ENCODE results near the gene FYN. TPM values are rescaled to one million over a fixed set of nuclear protein-coding genes. Genes with fewer than 3 reads are reported as not detected.

Gene FYN
- polyA plus RNA-seq, 3 donors from 2014 or later = 358 to 488 (median 414) TPM

- Mint-ChIP-seq H3K9me3 (no peaks in the 10 kb centered on the region), H3K36me3 (peaks cover 0 to 3% (median 0%) of the 10 kb centered on the region in 3 donors), H3K27ac (peak overlapping the region; percentile 60 to 84 (median 70)), H3K4me3 (peak overlapping the region; percentile 29 to 49 (median 36)), H3K27me3 (ENCODE audit: low read depth in 3 of 3) (peaks cover 0 to 10% (median 9%) of the 10 kb centered on the region in 3 donors), H3K4me1 (peaks cover 0 to 95% of the 10 kb centered on the region in 2 donors)
- no peak for DNase-seq
Measured at GRCh38 chr6:111857674-111858337, 15.4 kb downstream of the FYN start.

GRCh38 chr6:111855753-111856152 is 17.5 kb downstream of the FYN start:
- DNase-seq = no peak
- H3K9me3 Mint-ChIP-seq = no peaks in the 10 kb centered on the region
- H3K27ac Mint-ChIP-seq = peak overlapping the region in 5 of 6 donors; percentile 5 to 73 (median 58)
- peaks cover 0 to 3% (median 0%) of the 10 kb centered on the region in 3 donors for H3K36me3 Mint-ChIP-seq
- H3K4me1 Mint-ChIP-seq = peaks cover 0 to 94% of the 10 kb centered on the region in 2 donors
- peaks cover 0 to 14% (median 8%) of the 10 kb centered on the region in 3 donors for H3K27me3 Mint-ChIP-seq (ENCODE audit: low read depth in 3 of 3)
- peak overlapping the region in 2 of 5 donors; percentile 1 to 5 for H3K4me3 Mint-ChIP-seq

- Mint-ChIP-seq H3K9me3 (no peaks in the 10 kb centered on the region), H3K36me3 (peaks cover 0 to 3% (median 0%) of the 10 kb centered on the region in 3 donors), H3K4me3 (no peak overlapping the region), H3K27me3 (ENCODE audit: low read depth in 3 of 3) (peaks cover 0 to 16% (median 9%) of the 10 kb centered on the region in 3 donors), H3K4me1 (peaks cover 0 to 94% of the 10 kb centered on the region in 2 donors), H3K27ac (peak overlapping the region in 4 of 6 donors; percentile 16 to 88 (median 32))
- DNase-seq = no peak
Measured at GRCh38 chr6:111854683-111855082, 18.6 kb downstream of the FYN start.

GRCh38 chr6:111852725-111853124 is 20.5 kb downstream of the FYN start:
- DNase-seq = no peak
- no peaks in the 10 kb centered on the region for H3K9me3 Mint-ChIP-seq

GRCh38 chr6:111850295-111850937 is 22.8 kb downstream of the FYN start:
- H3K27me3 Mint-ChIP-seq (ENCODE audit: low read depth in 3 of 3) = peaks cover 4 to 26% (median 14%) of the 10 kb centered on the region in 3 donors
- peaks cover 0 to 4% (median 3%) of the 10 kb centered on the region in 3 donors for H3K36me3 Mint-ChIP-seq
- peaks cover 0 to 94% of the 10 kb centered on the region in 2 donors for H3K4me1 Mint-ChIP-seq
- H3K27ac Mint-ChIP-seq = peak overlapping the region; percentile 70 to 90 (median 86)
- no peaks in the 10 kb centered on the region for H3K9me3 Mint-ChIP-seq
- H3K4me3 Mint-ChIP-seq = peak overlapping the region; percentile 42 to 67 (median 60)
- peak; percentile 50 to 61 (median 58) for DNase-seq

More at GRCh38 chr6:111852725-111853124, 20.5 kb downstream of the FYN start:
- H3K4me3 Mint-ChIP-seq = peak overlapping the region in 3 of 5 donors; percentile 3 to 43 (median 39)
- peak overlapping the region; percentile 43 to 88 (median 72) for H3K27ac Mint-ChIP-seq
- H3K36me3 Mint-ChIP-seq = no peaks in the 10 kb centered on the region
- peaks cover 0 to 92% of the 10 kb centered on the region in 2 donors for H3K4me1 Mint-ChIP-seq
- H3K27me3 Mint-ChIP-seq (ENCODE audit: low read depth in 3 of 3) = peaks cover 0 to 20% (median 10%) of the 10 kb centered on the region in 3 donors

GRCh38 chr6:111849298-111849697 is 24.0 kb downstream of the FYN start:
- peaks cover 0 to 96% of the 10 kb centered on the region in 2 donors for H3K4me1 Mint-ChIP-seq
- peak overlapping the region; percentile 70 to 88 (median 86) for H3K27ac Mint-ChIP-seq
- DNase-seq = no peak
- H3K4me3 Mint-ChIP-seq = peak overlapping the region; percentile 23 to 67 (median 42)
- no peaks in the 10 kb centered on the region for H3K9me3 Mint-ChIP-seq
- peaks cover 4 to 34% (median 14%) of the 10 kb centered on the region in 3 donors for H3K27me3 Mint-ChIP-seq (ENCODE audit: low read depth in 3 of 3)
- H3K36me3 Mint-ChIP-seq = peaks cover 0 to 4% (median 3%) of the 10 kb centered on the region in 3 donors

GRCh38 chr6:111848262-111848812 is 24.9 kb downstream of the FYN start:
- DNase-seq = no peak
- peak overlapping the region in 1 of 6 donors; percentile 32 for H3K27ac Mint-ChIP-seq
- peaks cover 4 to 34% (median 14%) of the 10 kb centered on the region in 3 donors for H3K27me3 Mint-ChIP-seq (ENCODE audit: low read depth in 3 of 3)
- peaks cover 0 to 89% of the 10 kb centered on the region in 2 donors for H3K4me1 Mint-ChIP-seq
- H3K9me3 Mint-ChIP-seq = no peaks in the 10 kb centered on the region
- H3K36me3 Mint-ChIP-seq = peaks cover 0 to 4% (median 3%) of the 10 kb centered on the region in 3 donors
- H3K4me3 Mint-ChIP-seq = peak overlapping the region in 1 of 5 donors; percentile 76

GRCh38 chr6:111846492-111847409 is 26.5 kb downstream of the FYN start:
- Mint-ChIP-seq H3K27me3 (ENCODE audit: low read depth in 3 of 3) (peaks cover 4 to 32% (median 10%) of the 10 kb centered on the region in 3 donors), H3K4me1 (peaks cover 0 to 75% of the 10 kb centered on the region in 2 donors), H3K36me3 (peaks cover 0 to 4% (median 3%) of the 10 kb centered on the region in 3 donors), H3K27ac (no peak overlapping the region), H3K4me3 (peak overlapping the region in 4 of 5 donors; percentile 60 to 82 (median 74)), H3K9me3 (no peaks in the 10 kb centered on the region)
- DNase-seq = peak; percentile 79 to 81 (median 81)

- Mint-ChIP-seq H3K36me3 (peaks cover 0 to 4% (median 3%) of the 10 kb centered on the region in 3 donors), H3K27me3 (ENCODE audit: low read depth in 3 of 3) (peaks cover 4 to 32% (median 10%) of the 10 kb centered on the region in 3 donors), H3K9me3 (no peaks in the 10 kb centered on the region), H3K4me1 (peaks cover 0 to 68% of the 10 kb centered on the region in 2 donors), H3K4me3 (peak overlapping the region in 3 of 5 donors; percentile 60 to 76 (median 73)), H3K27ac (no peak overlapping the region)
- DNase-seq = no peak
Measured at GRCh38 chr6:111846066-111846465, 27.2 kb downstream of the FYN start.

- Mint-ChIP-seq H3K4me3 (peak overlapping the region in 3 of 5 donors; percentile 60 to 76 (median 73)), H3K27ac (no peak overlapping the region), H3K4me1 (peaks cover 0 to 62% of the 10 kb centered on the region in 2 donors), H3K36me3 (peaks cover 0 to 4% (median 3%) of the 10 kb centered on the region in 3 donors), H3K9me3 (no peaks in the 10 kb centered on the region), H3K27me3 (ENCODE audit: low read depth in 3 of 3) (peaks cover 4 to 29% (median 12%) of the 10 kb centered on the region in 3 donors)
- no peak for DNase-seq
Measured at GRCh38 chr6:111845441-111845871, 27.8 kb downstream of the FYN start.

- H3K9me3 Mint-ChIP-seq = no peaks in the 10 kb centered on the region
- peaks cover 4 to 28% (median 16%) of the 10 kb centered on the region in 3 donors for H3K27me3 Mint-ChIP-seq (ENCODE audit: low read depth in 3 of 3)
- no peak for DNase-seq
- peaks cover 0 to 56% of the 10 kb centered on the region in 2 donors for H3K4me1 Mint-ChIP-seq
- H3K4me3 Mint-ChIP-seq = peak overlapping the region in 1 of 5 donors; percentile 73
- H3K36me3 Mint-ChIP-seq = peaks cover 0 to 4% (median 3%) of the 10 kb centered on the region in 3 donors
- H3K27ac Mint-ChIP-seq = no peak overlapping the region
Measured at GRCh38 chr6:111844921-111845320, 28.3 kb downstream of the FYN start.

GRCh38 chr6:111844376-111844775 is 28.9 kb downstream of the FYN start:
- Mint-ChIP-seq H3K36me3 (peaks cover 0 to 4% (median 3%) of the 10 kb centered on the region in 3 donors), H3K9me3 (no peaks in the 10 kb centered on the region), H3K4me1 (peaks cover 0 to 51% of the 10 kb centered on the region in 2 donors), H3K27me3 (ENCODE audit: low read depth in 3 of 3) (peaks cover 4 to 23% (median 11%) of the 10 kb centered on the region in 3 donors), H3K4me3 (peak overlapping the region in 1 of 5 donors; percentile 73), H3K27ac (no peak overlapping the region)
- no peak for DNase-seq
